ENCODE measurements around the gene RIMBP2.

The RIMBP2 gene

GRCh38 chr12:130765186-130765659, 49.1 kb upstream of the RIMBP2 start (continued):
- no peak for TF ChIP-seq ZNF677 (tag by site-specific recombination; IDR thresholded peaks at IDR 0.05)
- TF ChIP-seq ZNF335 (tag by site-specific recombination; conservative IDR thresholded peaks at IDR 0.05) = 0 out of 2 replicates have a peak, but pooled peaks have one; percentile 31
- TF ChIP-seq ZNF132 (tag by site-specific recombination; IDR thresholded peaks at IDR 0.05; ENCODE audit: borderline replicate concordance) = no peak
- TF ChIP-seq ZNF664 (tag by site-specific recombination; IDR thresholded peaks at IDR 0.05) = no peak
- TF ChIP-seq ZNF639 (tag by site-specific recombination; IDR thresholded peaks at IDR 0.05) = peak; percentile 99
- peak; percentile 99 for TF ChIP-seq ZNF280D (tag by site-specific recombination; IDR thresholded peaks at IDR 0.05)
- no peak for TF ChIP-seq ZNF626 (tag by site-specific recombination; IDR thresholded peaks at IDR 0.05)
- TF ChIP-seq ZNF704 (tag by site-specific recombination; IDR thresholded peaks at IDR 0.05) = peak; percentile 36; the same call in 1 of the 2 replicates
- no peak for TF ChIP-seq PBX3 (CRISPR knock-in tag; IDR thresholded peaks at IDR 0.05)
- peak; percentile 93 for TF ChIP-seq SALL2 (tag by site-specific recombination; IDR thresholded peaks at IDR 0.05; ENCODE audit: borderline replicate concordance)
- TF ChIP-seq ZNF561 (tag by site-specific recombination; IDR thresholded peaks at IDR 0.05; ENCODE audit: borderline replicate concordance) = no peak
- TF ChIP-seq ZNF624 (tag by site-specific recombination; IDR thresholded peaks at IDR 0.05) = no peak
- TF ChIP-seq ZNF398 (tag by site-specific recombination; IDR thresholded peaks at IDR 0.05) = peak; percentile 66
- TF ChIP-seq ZSCAN23 (tag by site-specific recombination; IDR thresholded peaks at IDR 0.05) = peak; percentile 96; the same call in 1 of the 2 replicates
- peak; percentile 39; the same call in 1 of the 2 replicates for TF ChIP-seq SP2 (tag by site-specific recombination; IDR thresholded peaks at IDR 0.05)
- no peak for TF ChIP-seq ZNF184 (tag by site-specific recombination; IDR thresholded peaks at IDR 0.05)
- TF ChIP-seq ZSCAN30 (tag by site-specific recombination; IDR thresholded peaks at IDR 0.05) = no peak
- TF ChIP-seq ZNF324 (tag by site-specific recombination; IDR thresholded peaks at IDR 0.05) = peak; percentile 100
- peak; percentile 65; the same call in 1 of the 2 replicates for TF ChIP-seq ZFP41 (tag by site-specific recombination; IDR thresholded peaks at IDR 0.05; ENCODE audit: borderline replicate concordance)
- no peak for TF ChIP-seq ZNF426 (tag by site-specific recombination; IDR thresholded peaks at IDR 0.05)
- TF ChIP-seq ZNF221 (tag by site-specific recombination; IDR thresholded peaks at IDR 0.05; ENCODE audit: borderline replicate concordance) = no peak
- TF ChIP-seq YY2 (tag by site-specific recombination; IDR thresholded peaks at IDR 0.05) = peak; percentile 98
- TF ChIP-seq ZBTB1 (tag by site-specific recombination; IDR thresholded peaks at IDR 0.05) = peak; percentile 74; the same call in 1 of the 2 replicates
- peak; percentile 9; the same call in 1 of the 2 replicates for TF ChIP-seq BCL11B (tag by site-specific recombination; IDR thresholded peaks at IDR 0.05; ENCODE audit: low read depth)
- no peak for TF ChIP-seq HOXC10 (CRISPR knock-in tag; IDR thresholded peaks at IDR 0.05)
- TF ChIP-seq ZNF623 (tag by site-specific recombination; IDR thresholded peaks at IDR 0.05) = peak; percentile 44
- peak; percentile 51; the same call in 1 of the 2 replicates for TF ChIP-seq ZNF837 (tag by site-specific recombination; IDR thresholded peaks at IDR 0.05)
- no peak for TF ChIP-seq ZNF776 (tag by site-specific recombination; IDR thresholded peaks at IDR 0.05; ENCODE audit: borderline replicate concordance)
- TF ChIP-seq ZNF580 (tag by site-specific recombination; IDR thresholded peaks at IDR 0.05) = no peak; the same call in none of the 2 replicates
- peak; percentile 19; the same call in 1 of the 2 replicates for TF ChIP-seq ZEB2 (tag by site-specific recombination; IDR thresholded peaks at IDR 0.05)
- no peak for TF ChIP-seq BCL11A (tag by site-specific recombination; IDR thresholded peaks at IDR 0.05; ENCODE audit: low read depth)

Data from HEK293 (cell line).